ENCODE results near the gene SPNS3.

GRCh38 chr17:4512156-4513112 is 78.7 kb downstream of the SPNS3 start:
- TF ChIP-seq CTCF (IDR thresholded peaks at IDR 0.05) (no peak), POLR2A (IDR thresholded peaks at IDR 0.05) (no peak)

Measured in gastroesophageal sphincter (tissue), 3 donors.